Measurements from ENCODE around the gene XPO6. TPM values are rescaled to one million over a fixed set of nuclear protein-coding genes. Genes with fewer than 3 reads are reported as not detected.

Gene XPO6
- total and polyA plus RNA-seq, 2 of the 13 experiments (the other 11 are each of a cell fraction or from before 2014, with no cell fraction given) = 109 to 129 TPM

GRCh38 chr16:28191364-28191960 lies 20.3 kb downstream of the XPO6 start (continued):
- TF ChIP-seq HNF1A (IDR thresholded peaks at IDR 0.05; ENCODE audit: low read depth) = no peak
- TF ChIP-seq HNF1A (CRISPR knock-in tag; IDR thresholded peaks at IDR 0.05; ENCODE audit: borderline replicate concordance) = no peak
- TF ChIP-seq ZNF124 (CRISPR knock-in tag; IDR thresholded peaks at IDR 0.05) = no peak
- TF ChIP-seq ZBTB7A (CRISPR knock-in tag; IDR thresholded peaks at IDR 0.05) = no peak
- no peak for TF ChIP-seq ZFP1 (CRISPR knock-in tag; IDR thresholded peaks at IDR 0.05)

- H3K79me2 ChIP-seq (ENCODE audit: insufficient read depth, low read length) = peaks cover 89% of the 10 kb centered on the region
- peaks cover 3 to 32% of the 10 kb centered on the region in 2 experiments; a peak in 4 of 5 replicates for H3K36me3 ChIP-seq (replicated peaks in 1 of 2; ENCODE audit: control insufficient read depth in 1 of 2, insufficient read depth in 2 of 2, low read length in 2 of 2)
- in situ Hi-C loops (cut with HindIII; ENCODE audit: extremely low pct_ligation_motif_present, low pct_unique_long_range_greater_than_20kb) = no loop called here
- TF ChIP-seq ZMYM3 (CRISPR knock-in tag; IDR thresholded peaks at IDR 0.05) (peak; percentile 23; the same call in 1 of the 2 replicates), HINFP (CRISPR knock-in tag; IDR thresholded peaks at IDR 0.05; ENCODE audit: low read depth) (no peak), ZNF768 (CRISPR knock-in tag; IDR thresholded peaks at IDR 0.05) (peak; percentile 91)
- H3K9ac ChIP-seq (ENCODE audit: insufficient read depth, low read depth, low read length) = no peak overlapping the region
- ATAC-seq (no peak), FAIRE-seq (no peak), DNase-seq (ENCODE audit: low spot score) (no peak)
- no peak overlapping the region for H3K4me2 ChIP-seq (ENCODE audit: low read depth, low read length)
- H3K4me3 ChIP-seq (replicated peaks in 1 of 3; ENCODE audit: insufficient read depth in 1 of 3, low read depth in 2 of 3, low read length in 3 of 3) = no peak overlapping the region
- no peaks in the 10 kb centered on the region for H3K27me3 ChIP-seq (ENCODE audit: control insufficient read depth in 1 of 2, insufficient read depth in 2 of 2, low read length in 2 of 2)
- no peak overlapping the region for H2AFZ ChIP-seq (ENCODE audit: low read length)
- no TSS peak for BruUV-seq (replicated peaks)
- 100% methylated on average over 3 of the region's 3 CpGs for WGBS (ENCODE audit: low lambda C conversion rate)
- H3K9me3 ChIP-seq (ENCODE audit: low read length) = no peaks in the 10 kb centered on the region
- intact Hi-C loops (cut with micrococcal nuclease; ENCODE audit: unreplicated experiment) = no loop called here
- H3K27ac ChIP-seq (ENCODE audit: extremely low read length, insufficient read depth, low read length) = no peak overlapping the region
- CTCF ChIA-PET (ENCODE audit: low intra/inter-chr PET ratio, low total read pairs) = no interaction called here
- H3K4me1 ChIP-seq (ENCODE audit: insufficient read depth, low read length) = peaks cover under 1% of the 10 kb centered on the region
- H4K20me1 ChIP-seq (ENCODE audit: insufficient read depth, low read length) = peaks cover 21% of the 10 kb centered on the region
- POLR2A ChIA-PET = no interaction called here
Measured at GRCh38 chr16:28189245-28189644, 22.5 kb downstream of the XPO6 start.
